HEK293 (cell line): ENCODE results near the gene B4GALT5.

Experiments
- CTCF ChIA-PET: fragments of 350-600 bp; formaldehyde crosslinking; extraction: SDS; loops from one replicate; lab custom pipeline; 2021; ENCODE audit warnings: antibody characterized with exemption; lab: Yijun Ruan, JAX
- POLR2A ChIA-PET: fragments of 300-600 bp; formaldehyde crosslinking; extraction: SDS; loops from one replicate; lab custom pipeline; 2020; ENCODE audit warnings: antibody characterized with exemption, inconsistent platforms; lab: Yijun Ruan, JAX
- H3K27ac ChIP-seq: fragments of 200-500 bp; sonication (Bioruptor generic); 2 replicates; pipeline ENCODE4 v1.5.1; 2014; ENCODE audit warnings: low read depth, low read length, control low read depth, inconsistent platforms; ENCODE audit errors: extremely low read depth
- H3K36me3 ChIP-seq, 2 experiments: fragments of 200-500 bp in 1 of 2; sonication (Bioruptor generic) in 1 of 2; 1 replicate in 1 of 2; 2 replicates in 1 of 2; pipeline ENCODE4 v1.5.1; 2014 to 2017; ENCODE audit warnings: inconsistent platforms in 2 of 2, low read length in 2 of 2; ENCODE audit not compliant: control insufficient read depth in 2 of 2, insufficient read depth in 1 of 2
- H3K4me1 ChIP-seq: fragments of 200-500 bp; sonication (Bioruptor generic); 2 replicates; pipeline ENCODE4 v1.5.1; 2014; ENCODE audit warnings: mild to moderate bottlenecking, low read length, inconsistent platforms; ENCODE audit not compliant: control insufficient read depth, insufficient read depth
- H3K4me3 ChIP-seq: 2 replicates; pipeline ENCODE4 v1.5.1; 2011; ENCODE audit warnings: low read depth, mild to moderate bottlenecking, control low read depth, low read length, moderate library complexity
- H3K9me3 ChIP-seq: fragments of 200-500 bp; sonication (Bioruptor generic); 2 replicates; pipeline ENCODE4 v1.5.1; 2014; ENCODE audit warnings: low read depth, low read length, inconsistent platforms; ENCODE audit not compliant: control insufficient read depth, insufficient read depth
- BCL11A ChIP-seq: fragments of 450-650 bp; formaldehyde crosslinking; IDR thresholded peaks from 2 replicates; pipeline ENCODE4 v1.5.1; 2016; ENCODE audit warnings: low read depth, missing biosample characterization, missing genetic modification characterization
- EGR2 ChIP-seq: fragments of 450-650 bp; formaldehyde crosslinking; IDR thresholded peaks from 2 replicates; pipeline ENCODE4 v1.5.1; 2016; ENCODE audit warnings: low read depth, missing biosample characterization, missing genetic modification characterization
- HOXC10 ChIP-seq: sonication (generic); formaldehyde crosslinking; IDR thresholded peaks from 2 replicates; pipeline ENCODE4 v1.8.1; 2023; ENCODE audit warnings: mild to moderate bottlenecking, missing genetic modification reagents
- KLF10 ChIP-seq: fragments of 450-650 bp; IDR thresholded peaks from 2 replicates; pipeline ENCODE4 v1.5.1; 2018; ENCODE audit warnings: missing biosample characterization, mild to moderate bottlenecking, missing genetic modification characterization
- ZBTB1 ChIP-seq: fragments of 450-650 bp; formaldehyde crosslinking; IDR thresholded peaks from 2 replicates; pipeline ENCODE4 v1.5.1; 2016; ENCODE audit warnings: missing biosample characterization, missing genetic modification characterization
- ZBTB8A ChIP-seq: fragments of 450-650 bp; formaldehyde crosslinking; IDR thresholded peaks from 2 replicates; pipeline ENCODE4 v1.5.1; 2016; ENCODE audit warnings: missing biosample characterization, missing genetic modification characterization
- ZNF157 ChIP-seq: fragments of 450-650 bp; formaldehyde crosslinking; IDR thresholded peaks from 2 replicates; pipeline ENCODE4 v1.5.1; 2016; ENCODE audit warnings: missing biosample characterization, missing genetic modification characterization
- ZNF19 ChIP-seq: fragments of 450-650 bp; formaldehyde crosslinking; IDR thresholded peaks from 2 replicates; pipeline ENCODE4; 2016; ENCODE audit warnings: missing biosample characterization, missing genetic modification characterization, low read depth
- ZNF23 ChIP-seq: fragments of 450-650 bp; formaldehyde crosslinking; IDR thresholded peaks from 2 replicates; pipeline ENCODE4 v1.5.1; 2016; ENCODE audit warnings: missing biosample characterization, missing genetic modification characterization, borderline replicate concordance
- ZNF239 ChIP-seq: fragments of 450-650 bp; formaldehyde crosslinking; IDR thresholded peaks from 2 replicates; pipeline ENCODE4 v1.5.1; 2016; ENCODE audit warnings: missing biosample characterization, missing genetic modification characterization
- ZNF394 ChIP-seq: fragments of 450-650 bp; formaldehyde crosslinking; IDR thresholded peaks from 2 replicates; pipeline ENCODE4 v1.5.1; 2016; ENCODE audit warnings: missing biosample characterization, missing genetic modification characterization, mild to moderate bottlenecking, moderate library complexity, borderline replicate concordance
- ZNF404 ChIP-seq: fragments of 450-650 bp; formaldehyde crosslinking; IDR thresholded peaks from 2 replicates; pipeline ENCODE4 v1.5.1; 2017; ENCODE audit warnings: missing biosample characterization, missing genetic modification characterization
- ZNF423 ChIP-seq: fragments of 450-650 bp; formaldehyde crosslinking; IDR thresholded peaks from 2 replicates; pipeline ENCODE4 v1.5.1; 2016; ENCODE audit warnings: missing biosample characterization, missing genetic modification characterization
- ZNF549 ChIP-seq: fragments of 450-650 bp; IDR thresholded peaks from 2 replicates; pipeline ENCODE4 v1.5.1; 2018; ENCODE audit warnings: missing biosample characterization, missing genetic modification characterization, mild to moderate bottlenecking, inconsistent platforms, moderate library complexity
- ZNF624 ChIP-seq: fragments of 450-650 bp; formaldehyde crosslinking; IDR thresholded peaks from 2 replicates; pipeline ENCODE4 v1.5.1; 2017; ENCODE audit warnings: missing biosample characterization, missing genetic modification characterization
- ZNF830 ChIP-seq: fragments of 450-650 bp; IDR thresholded peaks from 2 replicates; pipeline ENCODE4 v1.5.0; 2018; ENCODE audit warnings: missing biosample characterization, missing genetic modification characterization, low read depth, mild to moderate bottlenecking, moderate library complexity
- ZSCAN30 ChIP-seq: fragments of 450-650 bp; IDR thresholded peaks from 2 replicates; pipeline ENCODE4 v1.5.1; 2018; ENCODE audit warnings: missing biosample characterization, mild to moderate bottlenecking, missing genetic modification characterization, moderate library complexity
- TF ChIP-seq, protein P1 (sequence below): fragments of 450-650 bp; formaldehyde crosslinking; IDR thresholded peaks from 2 replicates; pipeline ENCODE4 v1.5.1; 2016; ENCODE audit warnings: missing biosample characterization, missing genetic modification characterization
- TF ChIP-seq, protein P2 (sequence below): fragments of 450-650 bp; formaldehyde crosslinking; IDR thresholded peaks from 2 replicates; pipeline ENCODE4 v1.5.1; 2016; ENCODE audit warnings: missing biosample characterization, missing genetic modification characterization
- TF ChIP-seq, protein P3 (sequence below): fragments of 450-650 bp; formaldehyde crosslinking; IDR thresholded peaks from 2 replicates; pipeline ENCODE4 v1.5.1; 2016; ENCODE audit warnings: missing biosample characterization, missing genetic modification characterization
- TF ChIP-seq, protein P4 (sequence below): fragments of 450-650 bp; formaldehyde crosslinking; IDR thresholded peaks from 2 replicates; pipeline ENCODE4 v1.5.1; 2016; ENCODE audit warnings: missing biosample characterization, missing genetic modification characterization
- TF ChIP-seq, protein P5 (sequence below): fragments of 450-650 bp; formaldehyde crosslinking; IDR thresholded peaks from 2 replicates; pipeline ENCODE4 v1.5.1; 2016; ENCODE audit warnings: missing biosample characterization, missing genetic modification characterization
- TF ChIP-seq, protein P6 (sequence below): fragments of 450-650 bp; formaldehyde crosslinking; conservative IDR thresholded peaks from 2 replicates; pipeline ENCODE4 v1.5.1; 2016; ENCODE audit warnings: low read depth, missing biosample characterization, missing genetic modification characterization

Gene B4GALT5

DNA sequence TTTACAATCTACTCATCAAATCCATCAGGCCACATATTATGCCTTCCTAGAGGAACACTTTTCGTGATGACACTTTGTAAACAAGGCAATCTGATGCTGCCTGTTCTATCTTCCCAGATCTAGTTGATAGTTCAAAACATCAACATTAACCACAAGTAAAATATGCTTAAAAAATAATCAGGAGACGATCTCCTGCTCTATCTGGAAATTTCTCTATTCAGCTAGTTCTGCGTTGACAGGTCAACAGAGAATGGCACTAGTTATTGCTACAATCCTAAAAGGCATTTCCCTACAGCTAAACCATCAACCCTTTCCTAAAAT, 2.1 kb downstream of the B4GALT5 start:
- H3K36me3 ChIP-seq: no peaks in the 10 kb centered on the region
- peak overlapping the region; percentile 8 for H3K4me3 ChIP-seq
- H3K4me1 ChIP-seq: 0 out of 2 replicates have a peak, but pooled peaks cover 5% of the 10 kb centered on the region
- CTCF ChIA-PET: interaction anchor here (0.7 kb wide), 1 partner anchor 10 kb away, joined by 3 read pairs; no protein-coding TSS in a partner anchor
- no peaks in the 10 kb centered on the region for H3K9me3 ChIP-seq
- POLR2A ChIA-PET: no interaction called here
- TF ChIP-seq ZNF549 (tag by site-specific recombination) (no peak), ZNF830 (tag by site-specific recombination) (no peak), ZNF23 (no peak), ZNF624 (no peak), ZNF423 (tag by site-specific recombination) (no peak), HOXC10 (CRISPR knock-in tag) (no peak), ZNF394 (no peak), BCL11A (tag by site-specific recombination) (no peak), ZSCAN30 (tag by site-specific recombination) (no peak), ZNF404 (tag by site-specific recombination) (no peak), ZNF19 (no peak), ZBTB1 (no peak), EGR2 (tag by site-specific recombination) (no peak), ZBTB8A (tag by site-specific recombination) (no peak)
- TF ChIP-seq, protein P1, sequence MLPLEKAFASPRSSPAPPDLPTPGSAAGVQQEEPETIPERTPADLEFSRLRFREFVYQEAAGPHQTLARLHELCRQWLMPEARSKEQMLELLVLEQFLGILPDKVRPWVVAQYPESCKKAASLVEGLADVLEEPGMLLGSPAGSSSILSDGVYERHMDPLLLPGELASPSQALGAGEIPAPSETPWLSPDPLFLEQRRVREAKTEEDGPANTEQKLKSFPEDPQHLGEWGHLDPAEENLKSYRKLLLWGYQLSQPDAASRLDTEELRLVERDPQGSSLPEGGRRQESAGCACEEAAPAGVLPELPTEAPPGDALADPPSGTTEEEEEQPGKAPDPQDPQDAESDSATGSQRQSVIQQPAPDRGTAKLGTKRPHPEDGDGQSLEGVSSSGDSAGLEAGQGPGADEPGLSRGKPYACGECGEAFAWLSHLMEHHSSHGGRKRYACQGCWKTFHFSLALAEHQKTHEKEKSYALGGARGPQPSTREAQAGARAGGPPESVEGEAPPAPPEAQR (tag by site-specific recombination): no peak
- TF ChIP-seq, protein P2, sequence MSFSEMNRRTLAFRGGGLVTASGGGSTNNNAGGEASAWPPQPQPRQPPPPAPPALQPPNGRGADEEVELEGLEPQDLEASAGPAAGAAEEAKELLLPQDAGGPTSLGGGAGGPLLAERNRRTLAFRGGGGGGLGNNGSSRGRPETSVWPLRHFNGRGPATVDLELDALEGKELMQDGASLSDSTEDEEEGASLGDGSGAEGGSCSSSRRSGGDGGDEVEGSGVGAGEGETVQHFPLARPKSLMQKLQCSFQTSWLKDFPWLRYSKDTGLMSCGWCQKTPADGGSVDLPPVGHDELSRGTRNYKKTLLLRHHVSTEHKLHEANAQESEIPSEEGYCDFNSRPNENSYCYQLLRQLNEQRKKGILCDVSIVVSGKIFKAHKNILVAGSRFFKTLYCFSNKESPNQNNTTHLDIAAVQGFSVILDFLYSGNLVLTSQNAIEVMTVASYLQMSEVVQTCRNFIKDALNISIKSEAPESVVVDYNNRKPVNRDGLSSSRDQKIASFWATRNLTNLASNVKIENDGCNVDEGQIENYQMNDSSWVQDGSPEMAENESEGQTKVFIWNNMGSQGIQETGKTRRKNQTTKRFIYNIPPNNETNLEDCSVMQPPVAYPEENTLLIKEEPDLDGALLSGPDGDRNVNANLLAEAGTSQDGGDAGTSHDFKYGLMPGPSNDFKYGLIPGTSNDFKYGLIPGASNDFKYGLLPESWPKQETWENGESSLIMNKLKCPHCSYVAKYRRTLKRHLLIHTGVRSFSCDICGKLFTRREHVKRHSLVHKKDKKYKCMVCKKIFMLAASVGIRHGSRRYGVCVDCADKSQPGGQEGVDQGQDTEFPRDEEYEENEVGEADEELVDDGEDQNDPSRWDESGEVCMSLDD (tag by site-specific recombination): no peak
- TF ChIP-seq, protein P3, sequence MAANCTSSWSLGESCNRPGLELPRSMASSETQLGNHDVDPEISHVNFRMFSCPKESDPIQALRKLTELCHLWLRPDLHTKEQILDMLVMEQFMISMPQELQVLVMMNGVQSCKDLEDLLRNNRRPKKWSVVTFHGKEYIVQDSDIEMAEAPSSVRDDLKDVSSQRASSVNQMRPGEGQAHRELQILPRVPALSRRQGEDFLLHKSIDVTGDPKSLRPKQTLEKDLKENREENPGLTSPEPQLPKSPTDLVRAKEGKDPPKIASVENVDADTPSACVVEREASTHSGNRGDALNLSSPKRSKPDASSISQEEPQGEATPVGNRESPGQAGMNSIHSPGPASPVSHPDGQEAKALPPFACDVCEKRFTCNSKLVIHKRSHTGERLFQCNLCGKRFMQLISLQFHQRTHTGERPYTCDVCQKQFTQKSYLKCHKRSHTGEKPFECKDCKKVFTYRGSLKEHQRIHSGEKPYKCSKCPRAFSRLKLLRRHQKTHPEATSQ (tag by site-specific recombination): no peak
- TF ChIP-seq, all 188 proteins: peak for 0
- no peak overlapping the region for H3K27ac ChIP-seq

DNA sequence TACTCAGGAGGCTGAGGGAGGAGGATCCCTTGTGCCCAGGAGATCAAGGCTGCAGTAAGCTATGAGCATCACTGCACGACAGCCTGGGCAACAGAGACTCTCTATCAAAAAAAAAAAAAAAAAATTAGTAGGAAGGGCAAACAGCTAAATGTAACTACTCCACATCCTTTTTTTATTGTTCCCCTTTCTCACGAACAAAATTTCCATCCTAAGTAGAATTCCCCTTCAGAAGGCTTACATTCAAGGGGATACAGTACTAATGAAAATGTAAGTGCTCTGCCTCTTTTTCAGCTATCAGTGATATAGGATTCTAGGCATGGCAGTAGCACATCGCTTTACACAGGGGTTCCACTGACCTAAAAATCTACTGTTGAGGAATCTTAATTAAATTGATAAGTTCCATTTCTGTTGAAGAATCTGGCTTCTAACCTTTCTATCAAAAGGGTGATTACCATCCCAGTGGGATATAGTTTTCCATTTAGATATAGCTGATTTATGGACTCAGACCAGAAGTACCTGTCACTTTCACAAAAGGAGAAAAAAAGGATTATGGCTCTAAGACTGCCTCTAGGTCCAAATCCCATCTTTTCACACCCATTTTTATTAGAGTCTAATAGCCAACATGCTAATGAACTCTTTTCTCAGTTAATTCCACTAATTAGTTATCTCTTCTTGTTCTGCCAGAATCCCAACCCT, 2.6 kb downstream of the B4GALT5 start:
- Histone ChIP-seq H3K27ac (no peak overlapping the region), H3K4me3 (no peak overlapping the region)
- POLR2A ChIA-PET: no interaction called here
- TF ChIP-seq, protein P4, sequence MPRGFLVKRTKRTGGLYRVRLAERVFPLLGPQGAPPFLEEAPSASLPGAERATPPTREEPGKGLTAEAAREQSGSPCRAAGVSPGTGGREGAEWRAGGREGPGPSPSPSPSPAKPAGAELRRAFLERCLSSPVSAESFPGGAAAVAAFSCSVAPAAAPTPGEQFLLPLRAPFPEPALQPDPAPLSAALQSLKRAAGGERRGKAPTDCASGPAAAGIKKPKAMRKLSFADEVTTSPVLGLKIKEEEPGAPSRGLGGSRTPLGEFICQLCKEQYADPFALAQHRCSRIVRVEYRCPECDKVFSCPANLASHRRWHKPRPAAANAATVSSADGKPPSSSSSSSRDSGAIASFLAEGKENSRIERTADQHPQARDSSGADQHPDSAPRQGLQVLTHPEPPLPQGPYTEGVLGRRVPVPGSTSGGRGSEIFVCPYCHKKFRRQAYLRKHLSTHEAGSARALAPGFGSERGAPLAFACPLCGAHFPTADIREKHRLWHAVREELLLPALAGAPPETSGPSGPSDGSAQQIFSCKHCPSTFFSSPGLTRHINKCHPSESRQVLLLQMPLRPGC (tag by site-specific recombination): no peak
- TF ChIP-seq ZNF239 (tag by site-specific recombination): no peak
- TF ChIP-seq ZNF157: no peak
- TF ChIP-seq, protein P5, sequence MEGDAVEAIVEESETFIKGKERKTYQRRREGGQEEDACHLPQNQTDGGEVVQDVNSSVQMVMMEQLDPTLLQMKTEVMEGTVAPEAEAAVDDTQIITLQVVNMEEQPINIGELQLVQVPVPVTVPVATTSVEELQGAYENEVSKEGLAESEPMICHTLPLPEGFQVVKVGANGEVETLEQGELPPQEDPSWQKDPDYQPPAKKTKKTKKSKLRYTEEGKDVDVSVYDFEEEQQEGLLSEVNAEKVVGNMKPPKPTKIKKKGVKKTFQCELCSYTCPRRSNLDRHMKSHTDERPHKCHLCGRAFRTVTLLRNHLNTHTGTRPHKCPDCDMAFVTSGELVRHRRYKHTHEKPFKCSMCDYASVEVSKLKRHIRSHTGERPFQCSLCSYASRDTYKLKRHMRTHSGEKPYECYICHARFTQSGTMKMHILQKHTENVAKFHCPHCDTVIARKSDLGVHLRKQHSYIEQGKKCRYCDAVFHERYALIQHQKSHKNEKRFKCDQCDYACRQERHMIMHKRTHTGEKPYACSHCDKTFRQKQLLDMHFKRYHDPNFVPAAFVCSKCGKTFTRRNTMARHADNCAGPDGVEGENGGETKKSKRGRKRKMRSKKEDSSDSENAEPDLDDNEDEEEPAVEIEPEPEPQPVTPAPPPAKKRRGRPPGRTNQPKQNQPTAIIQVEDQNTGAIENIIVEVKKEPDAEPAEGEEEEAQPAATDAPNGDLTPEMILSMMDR (tag by site-specific recombination): no peak
- no peak for TF ChIP-seq ZNF423 (tag by site-specific recombination)
- no peak for TF ChIP-seq KLF10 (tag by site-specific recombination)
- TF ChIP-seq, protein P6, sequence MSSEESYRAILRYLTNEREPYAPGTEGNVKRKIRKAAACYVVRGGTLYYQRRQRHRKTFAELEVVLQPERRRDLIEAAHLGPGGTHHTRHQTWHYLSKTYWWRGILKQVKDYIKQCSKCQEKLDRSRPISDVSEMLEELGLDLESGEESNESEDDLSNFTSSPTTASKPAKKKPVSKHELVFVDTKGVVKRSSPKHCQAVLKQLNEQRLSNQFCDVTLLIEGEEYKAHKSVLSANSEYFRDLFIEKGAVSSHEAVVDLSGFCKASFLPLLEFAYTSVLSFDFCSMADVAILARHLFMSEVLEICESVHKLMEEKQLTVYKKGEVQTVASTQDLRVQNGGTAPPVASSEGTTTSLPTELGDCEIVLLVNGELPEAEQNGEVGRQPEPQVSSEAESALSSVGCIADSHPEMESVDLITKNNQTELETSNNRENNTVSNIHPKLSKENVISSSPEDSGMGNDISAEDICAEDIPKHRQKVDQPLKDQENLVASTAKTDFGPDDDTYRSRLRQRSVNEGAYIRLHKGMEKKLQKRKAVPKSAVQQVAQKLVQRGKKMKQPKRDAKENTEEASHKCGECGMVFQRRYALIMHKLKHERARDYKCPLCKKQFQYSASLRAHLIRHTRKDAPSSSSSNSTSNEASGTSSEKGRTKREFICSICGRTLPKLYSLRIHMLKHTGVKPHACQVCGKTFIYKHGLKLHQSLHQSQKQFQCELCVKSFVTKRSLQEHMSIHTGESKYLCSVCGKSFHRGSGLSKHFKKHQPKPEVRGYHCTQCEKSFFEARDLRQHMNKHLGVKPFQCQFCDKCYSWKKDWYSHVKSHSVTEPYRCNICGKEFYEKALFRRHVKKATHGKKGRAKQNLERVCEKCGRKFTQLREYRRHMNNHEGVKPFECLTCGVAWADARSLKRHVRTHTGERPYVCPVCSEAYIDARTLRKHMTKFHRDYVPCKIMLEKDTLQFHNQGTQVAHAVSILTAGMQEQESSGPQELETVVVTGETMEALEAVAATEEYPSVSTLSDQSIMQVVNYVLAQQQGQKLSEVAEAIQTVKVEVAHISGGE (tag by site-specific recombination): no peak

More for the DNA sequence above, 2.6 kb downstream of the B4GALT5 start:
- Histone ChIP-seq H3K36me3 (no peaks in the 10 kb centered on the region), H3K9me3 (no peaks in the 10 kb centered on the region), H3K4me1 (0 out of 2 replicates have a peak, but pooled peaks cover 5% of the 10 kb centered on the region)
- CTCF ChIA-PET: interaction anchor here (0.7 kb wide), 1 partner anchor 10 kb away, joined by 3 read pairs; no protein-coding TSS in a partner anchor
